TTC549 (cell line): ENCODE data around the gene FGF1.
A peak's percentile ranks its signal among the peaks of the same experiment; 100 is the strongest.

Experiments
- FAIRE-seq: peaks from 2 replicates; lab custom pipeline; 2012; peaks lifted over from hg19 to GRCh38; lab: Jason Lieb, UNC

Gene FGF1

DNA sequence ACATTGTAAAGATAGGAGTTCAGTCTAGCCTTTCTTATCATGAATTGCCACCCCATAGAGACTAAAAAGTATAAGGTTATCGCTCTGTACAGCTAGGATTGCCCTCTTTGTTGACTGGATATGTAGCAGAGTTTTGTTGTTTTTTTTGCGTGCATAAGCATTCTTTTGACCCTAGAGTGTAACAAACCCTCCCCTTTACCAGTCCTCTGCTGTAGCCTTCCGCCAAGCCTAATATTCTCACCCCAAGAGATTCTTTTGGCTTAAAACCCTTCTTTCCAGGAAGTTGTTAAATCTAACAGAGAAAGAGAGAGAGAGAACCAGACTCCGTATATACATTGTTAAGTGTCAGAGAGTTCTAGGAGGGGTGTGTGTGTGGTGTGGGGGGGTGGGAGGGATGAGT, 113.9 kb downstream of the FGF1 start:
- FAIRE-seq, result peak; percentile 73

GRCh38 chr5:142571371-142571770, 114.5 kb downstream of the FGF1 start:
- peak; percentile 55 for FAIRE-seq

DNA sequence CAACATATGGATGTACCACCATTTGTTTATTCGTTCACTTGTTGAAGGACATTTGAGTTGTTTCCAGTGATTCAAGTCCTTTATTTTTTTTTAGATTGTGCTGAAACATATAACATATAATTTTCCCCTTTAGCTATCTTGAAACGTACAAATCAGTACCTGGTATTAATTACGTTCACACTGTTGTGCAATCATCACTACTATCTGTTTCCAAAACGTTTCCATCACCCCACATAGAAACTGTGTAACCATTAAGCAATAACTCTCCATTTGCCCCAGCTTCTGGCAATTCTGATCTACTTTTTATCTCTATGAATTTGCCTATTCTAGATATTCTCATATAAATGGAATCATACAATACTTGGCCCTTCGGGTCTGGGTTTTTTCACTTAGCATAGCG, 116.0 kb downstream of the FGF1 start:
- peak; percentile 86 for FAIRE-seq

GRCh38 chr5:142568996-142569335, 116.9 kb downstream of the FGF1 start:
- FAIRE-seq, result no peak

DNA sequence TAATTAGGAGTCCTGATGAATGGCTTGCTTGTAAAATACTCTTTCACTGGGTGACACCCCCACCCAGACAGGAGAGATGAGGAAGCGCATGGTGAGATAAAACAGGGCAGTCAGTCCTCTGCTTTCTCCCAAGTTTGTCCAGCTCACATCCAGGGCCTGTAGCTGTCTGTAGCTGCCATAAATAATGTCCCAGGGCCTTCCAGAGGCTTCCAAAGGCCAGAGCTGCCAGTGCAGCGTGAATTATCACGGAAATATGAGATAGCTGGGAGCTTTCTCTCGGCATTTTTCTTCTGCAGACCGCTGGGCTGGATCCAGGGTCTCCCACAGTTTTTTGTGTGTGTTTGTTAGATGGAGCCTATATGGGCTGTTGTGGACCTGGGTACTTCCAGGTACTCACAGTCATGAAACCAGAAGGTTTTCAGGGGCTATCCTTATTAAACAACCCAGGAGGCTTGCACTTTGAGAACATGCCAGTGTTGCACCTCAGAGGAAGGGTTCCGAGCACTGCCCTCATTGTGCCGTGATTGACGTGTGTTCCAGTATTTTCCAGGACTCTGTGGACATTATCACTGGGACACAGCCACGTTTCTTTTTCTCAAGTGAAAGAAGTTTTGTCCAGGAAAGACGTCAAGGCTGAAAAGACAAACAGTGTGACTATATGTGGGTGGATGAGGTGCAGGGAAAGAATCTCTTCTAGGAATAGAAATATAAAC, 117.5 kb downstream of the FGF1 start:
- peak; percentile 57 for FAIRE-seq

- FAIRE-seq, result no peak
Measured at GRCh38 chr5:142561486-142562097, 124.3 kb downstream of the FGF1 start.

- FAIRE-seq, result no peak
Measured at GRCh38 chr5:142561029-142561428, 124.9 kb downstream of the FGF1 start.

- no peak for FAIRE-seq
Measured at GRCh38 chr5:142552107-142552506, 133.8 kb downstream of the FGF1 start.

GRCh38 chr5:142551338-142552067, 134.4 kb downstream of the FGF1 start:
- FAIRE-seq, result no peak

DNA sequence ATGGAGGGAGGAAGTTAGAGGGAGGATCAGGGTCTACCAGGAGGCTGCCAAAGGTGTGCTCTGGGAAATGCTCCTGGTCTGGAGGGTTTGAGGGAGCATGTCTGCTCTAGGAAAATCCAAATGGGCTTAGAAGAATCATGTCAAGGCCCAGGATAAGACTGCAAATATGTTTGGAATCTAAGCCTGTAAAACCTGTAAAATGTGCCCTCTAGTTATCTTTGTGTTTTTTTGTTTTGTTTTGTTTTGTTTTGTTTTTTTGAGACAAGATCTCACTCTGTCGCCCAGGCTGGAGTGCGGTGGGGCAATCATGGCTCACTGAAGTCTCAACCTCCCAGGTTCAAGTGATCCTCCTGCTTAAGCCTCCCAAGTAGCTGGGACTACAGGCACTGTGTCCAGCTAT, 135.4 kb downstream of the FGF1 start:
- no peak for FAIRE-seq

DNA sequence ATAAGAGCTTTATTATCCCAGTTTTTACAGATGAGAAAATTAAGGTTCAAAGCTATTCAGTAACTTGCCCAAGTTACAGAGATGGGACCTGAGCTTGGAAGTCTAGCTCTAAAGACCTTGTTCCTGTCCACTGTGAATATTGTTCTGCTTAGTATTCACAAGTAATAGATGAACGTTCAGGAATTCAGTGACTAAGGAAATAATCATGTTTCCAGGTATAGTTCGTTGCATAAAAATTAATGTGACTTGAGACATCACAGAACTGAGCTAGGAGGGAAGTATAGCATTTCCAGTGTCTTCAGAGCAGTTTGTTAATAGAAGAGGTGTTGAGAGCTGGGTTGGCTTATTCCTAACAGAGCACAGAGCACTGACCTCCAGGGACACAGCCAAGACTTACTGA, 136.1 kb downstream of the FGF1 start:
- no peak for FAIRE-seq

DNA sequence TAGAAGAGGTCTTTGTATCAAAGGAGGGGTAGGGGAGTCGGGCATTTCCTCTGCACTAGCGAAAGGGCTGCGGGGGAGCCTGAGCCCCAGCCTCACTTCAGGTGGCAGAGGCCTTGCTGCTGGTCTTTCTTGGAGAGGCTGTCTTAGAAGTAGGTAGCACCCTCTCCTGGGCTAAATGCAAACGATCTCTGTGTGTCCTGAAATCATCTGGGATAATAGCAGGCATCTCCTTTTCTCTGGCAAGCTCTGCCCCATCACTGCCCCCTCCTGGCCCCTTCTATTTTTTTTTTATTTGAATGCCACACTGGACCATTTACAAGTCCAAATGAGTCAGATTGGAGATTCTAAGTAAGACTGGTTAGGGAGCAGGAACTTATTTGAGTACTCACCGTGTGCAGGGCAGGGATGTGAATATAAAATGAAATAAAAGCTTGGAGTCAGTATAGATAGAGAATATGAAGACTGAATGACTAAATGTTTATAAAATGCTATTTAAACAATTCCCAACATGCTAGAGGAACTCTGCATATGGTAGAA, 137.1 kb downstream of the FGF1 start:
- peak; percentile 89 for FAIRE-seq

DNA sequence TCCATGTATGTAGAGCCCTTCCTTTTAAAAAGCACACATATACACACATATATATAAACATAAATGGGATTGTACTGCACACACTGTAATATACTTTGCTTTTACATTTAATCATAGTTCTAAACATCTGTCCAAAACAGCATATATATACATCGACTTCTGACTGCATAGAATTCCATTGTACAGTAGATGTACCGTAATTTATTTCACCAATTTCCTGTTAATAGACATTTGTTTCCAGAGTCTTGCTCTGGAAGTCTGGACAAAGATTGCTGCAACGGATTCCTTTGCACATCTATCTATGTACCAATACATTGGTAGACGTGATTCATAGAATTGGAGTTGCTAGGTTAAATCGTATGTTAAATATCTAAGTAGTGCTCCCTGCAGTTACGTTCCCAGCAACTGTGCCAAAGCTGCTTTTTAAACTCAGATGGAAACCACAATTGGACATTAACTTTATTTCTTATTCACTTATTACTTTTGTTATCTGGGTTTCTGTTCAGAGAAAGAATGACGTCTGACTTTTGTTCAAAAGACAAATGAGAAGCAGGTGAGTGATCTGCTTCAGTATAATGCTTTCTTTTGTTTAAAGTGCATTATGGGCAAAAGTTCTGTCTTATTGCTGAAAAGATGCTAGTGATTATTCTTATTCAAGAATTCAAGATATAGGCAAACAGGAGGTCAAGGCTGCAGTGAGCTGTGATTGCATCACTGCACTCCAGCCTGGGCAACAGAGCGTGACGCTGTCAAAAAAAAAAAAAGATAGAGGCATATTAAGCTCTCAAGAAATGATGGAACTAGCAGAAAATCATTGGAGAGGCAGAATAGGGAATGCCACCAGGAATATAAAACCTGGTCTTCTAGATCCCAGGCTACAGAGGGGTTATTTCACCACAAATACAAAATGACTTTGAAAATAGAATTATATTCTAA, 138.2 kb downstream of the FGF1 start:
- no peak for FAIRE-seq

- FAIRE-seq, result no peak
Measured at GRCh38 chr5:142545650-142546322, 140.1 kb downstream of the FGF1 start.

GRCh38 chr5:142544946-142545649, 140.8 kb downstream of the FGF1 start:
- no peak for FAIRE-seq

- no peak for FAIRE-seq
Measured at GRCh38 chr5:142544071-142544753, 141.7 kb downstream of the FGF1 start.

DNA sequence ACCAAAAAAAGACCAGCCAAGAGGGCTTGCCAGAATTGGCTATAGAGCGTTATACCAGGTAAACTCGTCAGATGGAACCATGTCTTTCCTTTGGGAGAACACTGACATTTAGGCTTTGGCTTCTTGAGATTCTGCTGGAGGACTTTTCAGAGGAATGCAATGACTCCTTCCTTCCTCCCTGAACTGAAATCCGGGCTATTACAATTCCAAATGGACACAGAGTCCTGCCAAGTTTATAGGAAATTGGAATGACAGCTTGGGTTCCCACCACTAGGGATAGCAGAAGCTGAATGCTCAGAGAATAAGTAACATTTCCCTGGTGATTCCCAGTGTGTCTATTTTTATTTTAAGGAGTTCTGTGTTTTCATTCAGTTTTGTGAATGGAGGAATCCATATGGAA, 143.0 kb downstream of the FGF1 start:
- FAIRE-seq, result no peak
